NCI-H2029 (cell line): ENCODE results near the gene TSSK2.
"Not testable (repeated sequence)": the region's sequence is repeated elsewhere in the genome, so short reads cannot be mapped to it uniquely, and the experiment has no call there.

Experiments used
- DNase-seq: peaks from one replicate; lab custom pipeline; 2025; lab: John Stamatoyannopoulos, UW

Gene TSSK2

GRCh38 chr22:19130959-19131684, at the start of gene TSSK2:
Gene TSSK2 (plus strand): TSS chr22:19131308. CDS start chr22:19131400, 92 bp downstream.
- DNase-seq: no peak

GRCh38 chr22:19081351-19081750, 49.8 kb upstream of the TSSK2 start:
- DNase-seq: no peak

- DNase-seq: no peak
Observed at GRCh38 chr22:19082101-19082500, 49.0 kb upstream of the TSSK2 start.

- DNase-seq: no peak
Observed at GRCh38 chr22:19082793-19083192, 48.3 kb upstream of the TSSK2 start.

- not testable (repeated sequence) for DNase-seq
Observed at GRCh38 chr22:19084126-19084525, 47.0 kb upstream of the TSSK2 start.

- DNase-seq: not testable (repeated sequence)
Observed at GRCh38 chr22:19084586-19084985, 46.5 kb upstream of the TSSK2 start.

- DNase-seq: no peak
Observed at GRCh38 chr22:19085233-19085718, 45.8 kb upstream of the TSSK2 start.

GRCh38 chr22:19086417-19086816, 44.7 kb upstream of the TSSK2 start:
- DNase-seq: no peak

GRCh38 chr22:19086896-19087295, 44.2 kb upstream of the TSSK2 start:
- DNase-seq: no peak

- no peak for DNase-seq
Observed at GRCh38 chr22:19088866-19089595, 42.1 kb upstream of the TSSK2 start.

GRCh38 chr22:19090183-19090582, 40.9 kb upstream of the TSSK2 start:
- DNase-seq: no peak

GRCh38 chr22:19090586-19091127, 40.5 kb upstream of the TSSK2 start:
- DNase-seq: no peak

GRCh38 chr22:19092725-19093124, 38.4 kb upstream of the TSSK2 start:
- DNase-seq: no peak

- DNase-seq: no peak
Observed at GRCh38 chr22:19094393-19094997, 36.6 kb upstream of the TSSK2 start.

GRCh38 chr22:19096555-19096954, 34.6 kb upstream of the TSSK2 start:
- no peak for DNase-seq

GRCh38 chr22:19097518-19097917, 33.6 kb upstream of the TSSK2 start:
- DNase-seq: no peak

GRCh38 chr22:19098157-19098556, 33.0 kb upstream of the TSSK2 start:
- no peak for DNase-seq

GRCh38 chr22:19103880-19104821, 27.0 kb upstream of the TSSK2 start:
- DNase-seq: no peak

GRCh38 chr22:19105456-19105855, 25.7 kb upstream of the TSSK2 start:
- DNase-seq: no peak

- no peak for DNase-seq
Observed at GRCh38 chr22:19105867-19106802, 25.0 kb upstream of the TSSK2 start.
